ENCODE measurements around the gene ZDHHC24. TPM values are rescaled to one million over a fixed set of nuclear protein-coding genes. Genes with fewer than 3 reads are reported as not detected.

The ZDHHC24 gene
- total RNA-seq, 2 experiments from 2014 or later = 11.9 to 35.1 TPM

DNA sequence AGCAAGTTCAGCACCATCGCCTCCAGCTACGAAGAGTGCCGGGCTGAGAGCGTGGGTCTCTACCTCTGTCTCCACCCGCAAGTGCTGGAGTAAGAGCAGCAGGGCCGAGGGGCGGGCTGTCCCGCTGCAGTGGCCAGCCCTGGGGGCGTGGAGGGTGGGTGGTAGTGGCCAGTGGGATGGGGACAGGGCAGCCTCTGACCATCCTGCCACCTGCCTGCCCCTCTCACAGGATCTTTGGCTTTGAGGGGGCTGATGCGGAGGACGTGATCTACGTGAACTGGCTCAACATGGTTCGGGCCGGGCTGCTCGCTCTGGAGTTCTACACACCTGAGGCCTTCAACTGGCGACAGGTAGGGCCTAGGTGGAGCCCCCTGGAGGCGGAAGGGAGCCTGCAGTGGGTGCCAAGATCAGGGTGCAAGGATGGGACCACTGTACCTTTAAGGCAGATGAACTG, 50.4 kb downstream of the ZDHHC24 start:
- TF ChIP-seq CTCF (conservative IDR thresholded peaks at IDR 0.05; ENCODE audit: low read length) (peak; percentile 66), EZH2phosphoT487 (IDR thresholded peaks at IDR 0.05; ENCODE audit: borderline replicate concordance, low read depth, low read length) (no peak)
- no peaks in the 10 kb centered on the region for H3K79me2 ChIP-seq (ENCODE audit: insufficient read depth, low read depth, low read length)
- no peaks in the 10 kb centered on the region for H3K9me3 ChIP-seq (ENCODE audit: low read length)
- CTCF ChIA-PET (ENCODE audit: unreplicated experiment) = no interaction called here
- H2AFZ ChIP-seq (ENCODE audit: low read length) = no peak overlapping the region
- no peak overlapping the region for H3K4me3 ChIP-seq (ENCODE audit: low read depth, low read length, poor library complexity, severe bottlenecking)
- no peaks in the 10 kb centered on the region for H3K4me1 ChIP-seq (ENCODE audit: insufficient read depth, low read length, poor library complexity, severe bottlenecking)
- H3K36me3 ChIP-seq (ENCODE audit: insufficient read depth, low read length) = peaks cover 38% of the 10 kb centered on the region
- BruUV-seq (replicated peaks) = no TSS peak
- H3K4me2 ChIP-seq (ENCODE audit: low read length) = no peak overlapping the region
- POLR2A ChIA-PET = no interaction called here
- intact Hi-C loops (cut with micrococcal nuclease; ENCODE audit: unreplicated experiment) = no loop called here
- no peak overlapping the region for H3K27ac ChIP-seq (ENCODE audit: low read depth, low read length, poor library complexity, severe bottlenecking)
- DNase-seq (ENCODE audit: low spot score) = no peak
- H3K9me2 ChIP-seq (ENCODE audit: insufficient read depth, low read length) = no peaks in the 10 kb centered on the region
- H4K20me1 ChIP-seq (ENCODE audit: insufficient read depth, low read length) = no peaks in the 10 kb centered on the region

GRCh38 chr11:66494935-66495334, 50.9 kb downstream of the ZDHHC24 start:
- no TSS peak for BruUV-seq (replicated peaks)
- Histone ChIP-seq H3K79me2 (ENCODE audit: insufficient read depth, low read depth, low read length) (no peaks in the 10 kb centered on the region), H2AFZ (ENCODE audit: low read length) (no peak overlapping the region)

GRCh38 chr11:66494458-66494857, 51.4 kb downstream of the ZDHHC24 start:
- no peak for DNase-seq (ENCODE audit: low spot score)
- BruUV-seq (replicated peaks) = no TSS peak
- Histone ChIP-seq H3K9me3 (ENCODE audit: low read length) (no peaks in the 10 kb centered on the region), H3K79me2 (ENCODE audit: insufficient read depth, low read depth, low read length) (no peaks in the 10 kb centered on the region), H4K20me1 (ENCODE audit: insufficient read depth, low read length) (no peaks in the 10 kb centered on the region), H3K27ac (ENCODE audit: low read depth, low read length, poor library complexity, severe bottlenecking) (no peak overlapping the region), H3K36me3 (ENCODE audit: insufficient read depth, low read length) (peaks cover 42% of the 10 kb centered on the region), H2AFZ (ENCODE audit: low read length) (no peak overlapping the region), H3K4me3 (ENCODE audit: low read depth, low read length, poor library complexity, severe bottlenecking) (no peak overlapping the region), H3K4me2 (ENCODE audit: low read length) (no peak overlapping the region), H3K9me2 (ENCODE audit: insufficient read depth, low read length) (no peaks in the 10 kb centered on the region), H3K4me1 (ENCODE audit: insufficient read depth, low read length, poor library complexity, severe bottlenecking) (no peaks in the 10 kb centered on the region)
- TF ChIP-seq EZH2phosphoT487 (IDR thresholded peaks at IDR 0.05; ENCODE audit: borderline replicate concordance, low read depth, low read length) (no peak), CTCF (conservative IDR thresholded peaks at IDR 0.05; ENCODE audit: low read length) (no peak)
- POLR2A ChIA-PET = no interaction called here
- intact Hi-C loops (cut with micrococcal nuclease; ENCODE audit: unreplicated experiment) = no loop called here
- CTCF ChIA-PET (ENCODE audit: unreplicated experiment) = no interaction called here

More at GRCh38 chr11:66494935-66495334, 50.9 kb downstream of the ZDHHC24 start:
- Histone ChIP-seq H3K27ac (ENCODE audit: low read depth, low read length, poor library complexity, severe bottlenecking) (no peak overlapping the region), H3K9me2 (ENCODE audit: insufficient read depth, low read length) (no peaks in the 10 kb centered on the region), H4K20me1 (ENCODE audit: insufficient read depth, low read length) (no peaks in the 10 kb centered on the region), H3K4me2 (ENCODE audit: low read length) (no peak overlapping the region), H3K9me3 (ENCODE audit: low read length) (no peaks in the 10 kb centered on the region), H3K36me3 (ENCODE audit: insufficient read depth, low read length) (peaks cover 38% of the 10 kb centered on the region), H3K4me1 (ENCODE audit: insufficient read depth, low read length, poor library complexity, severe bottlenecking) (no peaks in the 10 kb centered on the region), H3K4me3 (ENCODE audit: low read depth, low read length, poor library complexity, severe bottlenecking) (no peak overlapping the region)
- TF ChIP-seq CTCF (conservative IDR thresholded peaks at IDR 0.05; ENCODE audit: low read length) (no peak), EZH2phosphoT487 (IDR thresholded peaks at IDR 0.05; ENCODE audit: borderline replicate concordance, low read depth, low read length) (no peak)
- ChIA-PET POLR2A (no interaction called here), CTCF (ENCODE audit: unreplicated experiment) (no interaction called here)
- intact Hi-C loops (cut with micrococcal nuclease; ENCODE audit: unreplicated experiment) = no loop called here
- DNase-seq (ENCODE audit: low spot score) = no peak

Measured in OCI-LY7 (cell line).